Measurements from ENCODE around the gene ZNF124. TPM values are rescaled to one million over a fixed set of nuclear protein-coding genes. Genes with fewer than 3 reads are reported as not detected.

ZNF124 gene
- polyA plus RNA-seq, 1 of the 3 experiments (the other 2 are of a cell fraction): 2.7 TPM

GRCh38 chr1:247111700-247112478 is 59.9 kb downstream of the ZNF124 start (continued):
- TF ChIP-seq CTCF (IDR thresholded peaks at IDR 0.05) (no peak), CHD2 (IDR thresholded peaks at IDR 0.05; ENCODE audit: low read length, partially characterized antibody) (no peak), SIN3A (IDR thresholded peaks at IDR 0.05; ENCODE audit: borderline replicate concordance, low read depth, low read length) (no peak), RFX5 (IDR thresholded peaks at IDR 0.05; ENCODE audit: low read length) (no peak), GABPA (IDR thresholded peaks at IDR 0.05; ENCODE audit: low read depth) (peak; percentile 54), JUND (IDR thresholded peaks at IDR 0.05) (no peak), FOXJ3 (CRISPR knock-in tag; IDR thresholded peaks at IDR 0.05) (no peak), MXI1 (IDR thresholded peaks at IDR 0.05; ENCODE audit: low read depth, low read length) (peak; percentile 83; the same call in 1 of the 2 replicates), EP300 (IDR thresholded peaks at IDR 0.05; ENCODE audit: borderline replicate concordance in 1 of 2, low read depth in 1 of 2, low read length in 1 of 2) (no peak), RXRA (IDR thresholded peaks at IDR 0.05; ENCODE audit: borderline replicate concordance, low read depth) (no peak), SMC3 (IDR thresholded peaks at IDR 0.05; ENCODE audit: low read depth, low read length) (no peak), EZH2phosphoT487 (IDR thresholded peaks at IDR 0.05; ENCODE audit: borderline replicate concordance, low read depth) (no peak)

GRCh38 chr1:247111259-247111699 is 60.5 kb downstream of the ZNF124 start:
- no peak for TF ChIP-seq GABPA (IDR thresholded peaks at IDR 0.05; ENCODE audit: low read depth)
- TF ChIP-seq MXI1 (IDR thresholded peaks at IDR 0.05; ENCODE audit: low read depth, low read length): 0 out of 2 replicates have a peak, but pooled peaks have one; percentile 35
- no peak for TF ChIP-seq RXRA (IDR thresholded peaks at IDR 0.05; ENCODE audit: borderline replicate concordance, low read depth)

More at GRCh38 chr1:247111259-247111699, 60.5 kb downstream of the ZNF124 start:
- Histone ChIP-seq H3K79me2 (ENCODE audit: insufficient read depth) (no peaks in the 10 kb centered on the region), H3K4me3 (ENCODE audit: low read depth in 2 of 2, low read length in 1 of 2) (peak overlapping the region; percentile 68 to 71), H3K27me3 (ENCODE audit: insufficient read depth) (no peaks in the 10 kb centered on the region), H2AFZ (ENCODE audit: low read depth) (peak overlapping the region; percentile 91), H3K4me2 (peak overlapping the region; percentile 86), H3K9me2 (no peaks in the 10 kb centered on the region), H4K20me1 (ENCODE audit: insufficient read depth) (no peaks in the 10 kb centered on the region), H3F3A (replicated peaks; ENCODE audit: insufficient read depth) (peaks cover 9% of the 10 kb centered on the region), H3K4me1 (ENCODE audit: control insufficient read depth in 1 of 2, insufficient read depth in 2 of 2, low read depth in 1 of 2, low read length in 1 of 2) (peaks cover 0 to 22% of the 10 kb centered on the region in 2 experiments; a peak in 1 of 4 replicates), H3K36me3 (replicated peaks in 1 of 2; ENCODE audit: control insufficient read depth in 1 of 2, insufficient read depth in 2 of 2, low read length in 1 of 2) (no peaks in the 10 kb centered on the region), H3K27ac (ENCODE audit: low read depth in 2 of 2, low read length in 1 of 2) (peak overlapping the region in 1 of 2 experiments; percentile 83; a peak in 2 of 4 replicates), H3K9me3 (no peaks in the 10 kb centered on the region), H3K9ac (peak overlapping the region; percentile 71)
- POLR2A ChIA-PET: interaction anchor here (1.2 to 1.4 kb wide), 3 partner anchors 33 to 179 kb away, joined by 6 to 9 read pairs (median 8); partner anchors contain the start of genes AHCTF1 and ZNF670
- peak; percentile 83 for DNase-seq
- CTCF ChIA-PET: interaction anchor here (1.1 kb wide), 1 partner anchor 104 kb away, joined by 4 read pairs; the partner anchor contains the start of gene ZNF695
- WGBS (ENCODE audit: low lambda C conversion rate): 7% methylated on average over 16 of the region's 62 CpGs

Data from SK-N-SH (cell line).